HCT116 (cell line): ENCODE results near the gene CTR9. TPM values are rescaled to one million over a fixed set of nuclear protein-coding genes. Genes with fewer than 3 reads are reported as not detected.

ENCODE experiments used
- ATAC-seq: fragments of 200-7000 bp; cut with Tn5 transposase; 2 replicates; pipeline ENCODE4 v1.9.1; 2020; ENCODE audit warnings: mild to moderate bottlenecking, moderate library complexity
- BruUV-seq: library from RNA; stranded (reverse); fragments of 400-500 nt; replicated peaks from 2 replicates; lab custom pipeline; 2021; lab: Mats Ljungman, UMichigan
- CTCF ChIA-PET: fragments of 300-600 bp; sonication (Branson Sonifier 250); formaldehyde crosslinking; loops from one replicate; lab custom pipeline; 2021; ENCODE audit warnings: antibody characterized with exemption; lab: Charles Lee
- POLR2A ChIA-PET: fragments of 300-600, 350-600 bp; sonication (Branson Sonifier 250); formaldehyde crosslinking; loops from one replicate; lab custom pipeline; 2021; ENCODE audit warnings: antibody characterized with exemption; lab: Charles Lee
- RAD21 ChIA-PET, 2 experiments: fragments of 300-600 bp; sonication (Branson Sonifier 250); formaldehyde crosslinking; loops; one replicate each; lab custom pipeline; 2023; ENCODE audit warnings: low total read pairs in 2 of 2; ENCODE audit not compliant: uncharacterized antibody in 2 of 2, unreplicated experiment in 2 of 2, low non-redundant PET in 1 of 2; lab: Charles Lee
- DNase-seq: peaks from one replicate; pipeline ENCODE4 v3.0.0-alpha.2; 2010; ENCODE audit warnings: low read depth, low spot score
- H2AFZ ChIP-seq: fragments of 200-600 bp; shearing (Covaris generic), sonication (generic); 2 replicates; pipeline ENCODE4 v1.6.1; 2017; ENCODE audit warnings: low read depth, mixed run types, mixed read lengths, antibody characterized with exemption, low read length; ENCODE audit not compliant: poor library complexity, severe bottlenecking
- H3K27ac ChIP-seq: 2 replicates; pipeline ENCODE4 v1.5.1; 2012; ENCODE audit warnings: low read depth, low read length
- H3K27me3 ChIP-seq: fragments of 200-600 bp; sonication (generic); 2 replicates; pipeline ENCODE4 v1.6.1; 2016; ENCODE audit warnings: mixed run types, low read length, mixed read lengths; ENCODE audit not compliant: insufficient read depth
- H3K36me3 ChIP-seq, 2 experiments: fragments of 200-500 bp in 1 of 2; fragments of 200-600 bp in 1 of 2; sonication (Bioruptor generic) in 1 of 2; sonication (generic) in 1 of 2; 2 replicates each; pipeline versions ENCODE4 v1.5.1 to v1.6.1; 2014 to 2016; ENCODE audit warnings: low read length in 2 of 2, inconsistent platforms in 1 of 2, mixed read lengths in 1 of 2, mixed run types in 1 of 2; ENCODE audit not compliant: insufficient read depth in 2 of 2, control insufficient read depth in 1 of 2
- H3K4me1 ChIP-seq, 2 experiments: fragments of 200-600 bp in 1 of 2; sonication (generic) in 1 of 2; 2 replicates each; pipeline versions ENCODE4 v1.5.1 to v1.6.1; 2012 to 2017; ENCODE audit warnings: low read length in 2 of 2, inconsistent platforms in 1 of 2, mild to moderate bottlenecking in 1 of 2, mixed read lengths in 1 of 2, mixed run types in 1 of 2, moderate library complexity in 1 of 2; ENCODE audit not compliant: insufficient read depth in 2 of 2, control insufficient read depth in 1 of 2
- H3K4me2 ChIP-seq: fragments of 200-600 bp; sonication (generic); 2 replicates; pipeline ENCODE4 v1.6.1; 2017; ENCODE audit warnings: mixed run types, low read length, mixed read lengths
- H3K4me3 ChIP-seq, 2 experiments: fragments of 200-600 bp in 1 of 2; sonication (generic) in 1 of 2; replicated peaks in 1 of 2; 2 replicates each; pipeline ENCODE4 v1.5.1; 2011 to 2016; ENCODE audit warnings: low read length in 2 of 2, control low read depth in 1 of 2, low read depth in 1 of 2, mild to moderate bottlenecking in 1 of 2, mixed read lengths in 1 of 2, mixed run types in 1 of 2
- H3K79me2 ChIP-seq: fragments of 200-600 bp; sonication (generic); 2 replicates; pipeline ENCODE4 v1.6.1; 2017; ENCODE audit warnings: mild to moderate bottlenecking, mixed run types, low read length, moderate library complexity, mixed read lengths; ENCODE audit not compliant: insufficient read depth
- H3K9ac ChIP-seq: fragments of 200-600 bp; sonication (generic); 2 replicates; pipeline ENCODE4 v1.6.1; 2016; ENCODE audit warnings: low read length, mixed read lengths
- H3K9me2 ChIP-seq: fragments of 200-600 bp; sonication (generic), shearing (Covaris generic); 2 replicates; pipeline ENCODE4 v1.6.1; 2017; ENCODE audit warnings: mixed run types, mild to moderate bottlenecking, moderate library complexity; ENCODE audit not compliant: insufficient read depth
- H3K9me3 ChIP-seq, 2 experiments: fragments of 200-500 bp in 1 of 2; fragments of 200-600 bp in 1 of 2; sonication (Bioruptor generic) in 1 of 2; sonication (generic) in 1 of 2; 2 replicates each; pipeline ENCODE4 v1.6.1; 2014 to 2017; ENCODE audit warnings: low read length in 2 of 2, mixed read lengths in 2 of 2, inconsistent platforms in 1 of 2, low read depth in 1 of 2, mild to moderate bottlenecking in 1 of 2, mixed run types in 1 of 2, moderate library complexity in 1 of 2; ENCODE audit not compliant: control insufficient read depth in 1 of 2, insufficient read depth in 1 of 2
- H4K20me1 ChIP-seq: fragments of 200-600 bp; sonication (generic), shearing (Covaris generic); 2 replicates; pipeline ENCODE4 v1.6.1; 2017; ENCODE audit warnings: mixed run types, mild to moderate bottlenecking, moderate library complexity; ENCODE audit not compliant: insufficient read depth
- ELF1 ChIP-seq: IDR thresholded peaks from 2 replicates; pipeline ENCODE4 v1.6.1; 2012; ENCODE audit warnings: low read depth, borderline replicate concordance
- POLR2AphosphoS5 ChIP-seq: IDR thresholded peaks from 2 replicates; pipeline ENCODE4 v1.6.1; 2011; ENCODE audit warnings: mild to moderate bottlenecking, low read depth, low read length, moderate library complexity
- RAD21 ChIP-seq: IDR thresholded peaks from 2 replicates; pipeline ENCODE4 v1.6.1; 2012; ENCODE audit warnings: low read depth, mild to moderate bottlenecking
- SP1 ChIP-seq: IDR thresholded peaks from 2 replicates; pipeline ENCODE4 v1.6.1; 2012; ENCODE audit warnings: low read depth
- SRF ChIP-seq: IDR thresholded peaks from 2 replicates; pipeline ENCODE4 v1.6.1; 2012; ENCODE audit warnings: low read depth
- ZFX ChIP-seq: fragments of 450-650 bp; IDR thresholded peaks from 2 replicates; pipeline ENCODE4 v1.6.1; 2017
- ZNF274 ChIP-seq: fragments of 200-500 bp; sonication (Bioruptor generic); IDR thresholded peaks from 2 replicates; pipeline ENCODE4 v1.6.1; 2014; ENCODE audit warnings: mild to moderate bottlenecking, low read depth, low read length, inconsistent platforms
- intact Hi-C: fragments of 100-400 bp; cut with micrococcal nuclease; formaldehyde crosslinking; loops from 2 replicates; pipeline ENCODE4 v1.10.0; 2022
- total RNA-seq: library from RNA; stranded (reverse); gene quantifications from one replicate; pipeline ENCODE4 v1.2.1, GENCODE V29; 2021; ENCODE audit not compliant: unreplicated experiment
- TF ChIP-seq, protein P1 (sequence below): IDR thresholded peaks from 2 replicates; pipeline ENCODE4 v1.6.1; 2012
- TF ChIP-seq, protein P2 (sequence below): IDR thresholded peaks from 2 replicates; pipeline ENCODE4 v1.6.1; 2012; ENCODE audit warnings: low read depth

The CTR9 gene
- total RNA-seq, 1 experiment from 2014 or later = 68.4 TPM

DNA sequence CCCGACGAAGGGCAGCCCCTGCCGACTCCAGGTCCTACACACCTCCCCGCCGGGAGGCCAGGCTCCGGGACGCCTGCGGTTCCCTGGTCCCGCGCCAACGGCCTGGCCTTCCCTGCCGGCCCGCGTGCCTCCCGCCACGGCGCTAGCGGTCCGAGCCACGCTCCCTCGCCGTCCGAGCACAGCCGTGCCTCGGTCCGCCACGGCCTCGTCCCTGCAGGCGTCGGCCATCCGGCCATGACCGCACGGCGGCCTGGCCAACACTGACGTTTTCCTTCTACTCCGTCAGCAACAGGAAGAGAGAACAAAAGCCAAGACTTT, 57.1 kb downstream of the CTR9 start:
- ATAC-seq = peak; percentile 4
- peak overlapping the region; percentile 99 for H3K4me2 ChIP-seq
- H4K20me1 ChIP-seq = no peaks in the 10 kb centered on the region

More for the DNA sequence above, 57.1 kb downstream of the CTR9 start:
- H3K9ac ChIP-seq = peak overlapping the region; percentile 98
- RAD21 ChIA-PET = no interaction called here
- H3K9me3 ChIP-seq = no peaks in the 10 kb centered on the region
- no peaks in the 10 kb centered on the region for H3K27me3 ChIP-seq
- POLR2A ChIA-PET = interaction anchor here (1.0 to 2.4 kb wide), 26 partner anchors 8 to 1365 kb away, joined by 3 to 48 read pairs (median 6); partner anchors contain the start of genes CTR9 and ZBED5
- H3K79me2 ChIP-seq = peaks cover 54% of the 10 kb centered on the region
- no peak overlapping the region for H2AFZ ChIP-seq
- H3K36me3 ChIP-seq = peaks cover 35 to 44% of the 10 kb centered on the region in 2 experiments
- TF ChIP-seq RAD21 = no peak
- TF ChIP-seq, protein P1, sequence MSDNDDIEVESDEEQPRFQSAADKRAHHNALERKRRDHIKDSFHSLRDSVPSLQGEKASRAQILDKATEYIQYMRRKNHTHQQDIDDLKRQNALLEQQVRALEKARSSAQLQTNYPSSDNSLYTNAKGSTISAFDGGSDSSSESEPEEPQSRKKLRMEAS = no peak; the same call in 1 of the 2 replicates
- no peak for TF ChIP-seq ELF1
- TF ChIP-seq ZNF274 = no peak
- no peak for TF ChIP-seq POLR2AphosphoS5
- TF ChIP-seq ZFX = peak; percentile 65
- TF ChIP-seq SRF = no peak
- TF ChIP-seq, protein P2, sequence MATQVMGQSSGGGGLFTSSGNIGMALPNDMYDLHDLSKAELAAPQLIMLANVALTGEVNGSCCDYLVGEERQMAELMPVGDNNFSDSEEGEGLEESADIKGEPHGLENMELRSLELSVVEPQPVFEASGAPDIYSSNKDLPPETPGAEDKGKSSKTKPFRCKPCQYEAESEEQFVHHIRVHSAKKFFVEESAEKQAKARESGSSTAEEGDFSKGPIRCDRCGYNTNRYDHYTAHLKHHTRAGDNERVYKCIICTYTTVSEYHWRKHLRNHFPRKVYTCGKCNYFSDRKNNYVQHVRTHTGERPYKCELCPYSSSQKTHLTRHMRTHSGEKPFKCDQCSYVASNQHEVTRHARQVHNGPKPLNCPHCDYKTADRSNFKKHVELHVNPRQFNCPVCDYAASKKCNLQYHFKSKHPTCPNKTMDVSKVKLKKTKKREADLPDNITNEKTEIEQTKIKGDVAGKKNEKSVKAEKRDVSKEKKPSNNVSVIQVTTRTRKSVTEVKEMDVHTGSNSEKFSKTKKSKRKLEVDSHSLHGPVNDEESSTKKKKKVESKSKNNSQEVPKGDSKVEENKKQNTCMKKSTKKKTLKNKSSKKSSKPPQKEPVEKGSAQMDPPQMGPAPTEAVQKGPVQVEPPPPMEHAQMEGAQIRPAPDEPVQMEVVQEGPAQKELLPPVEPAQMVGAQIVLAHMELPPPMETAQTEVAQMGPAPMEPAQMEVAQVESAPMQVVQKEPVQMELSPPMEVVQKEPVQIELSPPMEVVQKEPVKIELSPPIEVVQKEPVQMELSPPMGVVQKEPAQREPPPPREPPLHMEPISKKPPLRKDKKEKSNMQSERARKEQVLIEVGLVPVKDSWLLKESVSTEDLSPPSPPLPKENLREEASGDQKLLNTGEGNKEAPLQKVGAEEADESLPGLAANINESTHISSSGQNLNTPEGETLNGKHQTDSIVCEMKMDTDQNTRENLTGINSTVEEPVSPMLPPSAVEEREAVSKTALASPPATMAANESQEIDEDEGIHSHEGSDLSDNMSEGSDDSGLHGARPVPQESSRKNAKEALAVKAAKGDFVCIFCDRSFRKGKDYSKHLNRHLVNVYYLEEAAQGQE = no peak
- TF ChIP-seq SP1 = no peak
- H3K9me2 ChIP-seq = no peaks in the 10 kb centered on the region
- intact Hi-C loops = loop anchor here (1.0 to 5.0 kb wide), 3 partner anchors 50 to 124 kb away; partner anchors contain the start of gene ZBED5
- DNase-seq = no peak
- H3K27ac ChIP-seq = peak overlapping the region; percentile 100
- BruUV-seq = no TSS peak
- CTCF ChIA-PET = interaction anchor here (1.5 to 2.2 kb wide), 3 partner anchors 16 to 126 kb away, joined by 5 to 15 read pairs (median 15); partner anchors contain the start of gene ZBED5
- H3K4me3 ChIP-seq = peak overlapping the region; percentile 89 to 97
- peaks cover 10 to 24% of the 10 kb centered on the region in 2 experiments for H3K4me1 ChIP-seq
